ENCODE data around the gene ZP4. TPM values are rescaled to one million over a fixed set of nuclear protein-coding genes. Genes with fewer than 3 reads are reported as not detected.

The ZP4 gene
- total and polyA plus RNA-seq, 2 of the 13 experiments (the other 11 are each of a cell fraction or from before 2014, with no cell fraction given) = not detected

- TF ChIP-seq HBP1 (CRISPR knock-in tag; IDR thresholded peaks at IDR 0.05; ENCODE audit: low read depth) (0 out of 2 replicates have a peak, but pooled peaks have one; percentile 38), ZBTB46 (CRISPR knock-in tag; IDR thresholded peaks at IDR 0.05; ENCODE audit: borderline replicate concordance) (no peak), HOXD1 (CRISPR knock-in tag; IDR thresholded peaks at IDR 0.05) (no peak; the same call in 1 of the 2 replicates), ZSCAN31 (CRISPR knock-in tag; IDR thresholded peaks at IDR 0.05; ENCODE audit: low read depth) (no peak), ZBTB37 (CRISPR knock-in tag; IDR thresholded peaks at IDR 0.05) (no peak), DZIP1 (CRISPR knock-in tag; IDR thresholded peaks at IDR 0.05) (peak; percentile 67; the same call in 1 of the 2 replicates), ZFP36L2 (CRISPR knock-in tag; IDR thresholded peaks at IDR 0.05) (no peak), JUN (CRISPR knock-in tag; IDR thresholded peaks at IDR 0.05) (no peak), RXRA (CRISPR knock-in tag; IDR thresholded peaks at IDR 0.05) (peak; percentile 97), ZNF264 (CRISPR knock-in tag; IDR thresholded peaks at IDR 0.05) (0 out of 2 replicates have a peak, but pooled peaks have one; percentile 42), CREM (IDR thresholded peaks at IDR 0.05) (peak; percentile 24; the same call in 1 of the 2 replicates), CREM (CRISPR knock-in tag; IDR thresholded peaks at IDR 0.05) (no peak), ATF5 (CRISPR knock-in tag; IDR thresholded peaks at IDR 0.05; ENCODE audit: low read depth) (no peak), ZNF777 (CRISPR knock-in tag; IDR thresholded peaks at IDR 0.05) (0 out of 2 replicates have a peak, but pooled peaks have one; percentile 37), UBTF (CRISPR knock-in tag; IDR thresholded peaks at IDR 0.05) (peak; percentile 29)
Measured at GRCh38 chr1:237864338-237865244, 26.1 kb downstream of the ZP4 start (continued).

Data from HepG2 (cell line).